ENCODE data around the gene MVK.

- TF ChIP-seq CTCF (IDR thresholded peaks at IDR 0.05 in 4 of 5, conservative IDR thresholded peaks at IDR 0.05 in 1 of 5) (no peak), POLR2A (IDR thresholded peaks at IDR 0.05) (no peak)
These were observed 37.6 kb downstream of the MVK start for GRCh38 chr12:109611223-109611622.

Measured in gastrocnemius medialis (tissue), 4 donors.